OCI-M1 (cell line): Measurements from ENCODE around the gene GNG12.
A peak's percentile ranks its signal among the peaks of the same experiment; 100 is the strongest.

ENCODE experiments used
- DNase-seq: peaks from one replicate; lab custom pipeline; 2025; lab: John Stamatoyannopoulos, UW

The GNG12 gene

GRCh38 chr1:67752306-67752705 is 81.0 kb downstream of the GNG12 start:
- no peak for DNase-seq

- DNase-seq: peak; percentile 29
Measured at GRCh38 chr1:67750691-67751054, 82.6 kb downstream of the GNG12 start.

- peak; percentile 67 for DNase-seq
Measured at GRCh38 chr1:67749844-67750690, 83.2 kb downstream of the GNG12 start.

- DNase-seq: no peak
Measured at GRCh38 chr1:67749263-67749843, 83.9 kb downstream of the GNG12 start.

- peak; percentile 82 for DNase-seq
Measured at GRCh38 chr1:67748630-67749029, 84.6 kb downstream of the GNG12 start.

GRCh38 chr1:67747671-67748546 is 85.4 kb downstream of the GNG12 start:
- peak; percentile 56 for DNase-seq

- DNase-seq: peak; percentile 13
Measured at GRCh38 chr1:67745875-67746698, 87.2 kb downstream of the GNG12 start.

GRCh38 chr1:67743072-67743725 is 90.1 kb downstream of the GNG12 start:
- peak; percentile 49 for DNase-seq

GRCh38 chr1:67741736-67742135 is 91.5 kb downstream of the GNG12 start:
- no peak for DNase-seq

- no peak for DNase-seq
Measured at GRCh38 chr1:67741121-67741520, 92.1 kb downstream of the GNG12 start.

GRCh38 chr1:67740543-67740942 is 92.7 kb downstream of the GNG12 start:
- DNase-seq: no peak

GRCh38 chr1:67739361-67739760 is 93.9 kb downstream of the GNG12 start:
- DNase-seq: no peak

- DNase-seq: no peak
Measured at GRCh38 chr1:67738401-67738800, 94.9 kb downstream of the GNG12 start.

GRCh38 chr1:67737875-67738274 is 95.4 kb downstream of the GNG12 start:
- no peak for DNase-seq

- DNase-seq: no peak
Measured at GRCh38 chr1:67736750-67737149, 96.5 kb downstream of the GNG12 start.

GRCh38 chr1:67735806-67736627 is 97.2 kb downstream of the GNG12 start:
- DNase-seq: peak; percentile 9

GRCh38 chr1:67735206-67735605 is 98.1 kb downstream of the GNG12 start:
- DNase-seq: peak; percentile 53

- DNase-seq: no peak
Measured at GRCh38 chr1:67734323-67734690, 99.0 kb downstream of the GNG12 start.

- peak; percentile 95 for DNase-seq
Measured at GRCh38 chr1:67733681-67734322, 99.5 kb downstream of the GNG12 start.

GRCh38 chr1:67732750-67733151 is 100.5 kb downstream of the GNG12 start:
- DNase-seq: peak; percentile 69
